ENCODE measurements around the gene KPRP.

DNA sequence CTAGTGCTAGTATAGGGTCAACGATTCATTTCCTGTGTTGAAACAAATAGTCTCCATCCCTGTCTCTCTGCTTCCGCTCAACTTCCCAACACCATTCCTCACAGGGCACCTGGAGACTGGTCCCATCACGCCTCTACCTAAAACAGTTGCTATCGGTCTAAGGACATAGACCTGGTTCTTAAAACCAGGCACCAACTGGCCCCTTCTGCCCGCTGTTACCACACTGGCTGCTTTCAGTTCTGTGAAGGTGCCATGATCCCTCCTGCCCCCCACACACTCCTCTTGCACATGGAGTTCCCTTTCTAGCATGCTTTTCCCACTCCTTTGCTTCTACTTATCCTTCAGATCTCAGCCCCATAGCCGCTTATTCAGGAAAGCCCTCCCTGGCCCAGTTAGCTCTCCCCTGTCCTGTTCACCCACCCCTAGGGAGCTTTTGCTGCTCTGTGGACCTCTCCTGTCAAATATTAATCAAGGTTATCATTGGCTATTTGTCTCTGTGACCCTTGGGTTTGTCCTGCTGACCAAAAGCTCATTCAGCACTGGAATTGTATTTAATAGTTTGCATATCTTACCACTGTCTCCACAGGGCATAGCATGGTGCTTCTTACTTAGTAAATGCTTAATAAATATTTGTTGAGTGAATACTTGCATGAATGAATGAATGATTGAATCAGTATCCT is 11.9 kb upstream of the KPRP start:
- TF ChIP-seq, protein P1, sequence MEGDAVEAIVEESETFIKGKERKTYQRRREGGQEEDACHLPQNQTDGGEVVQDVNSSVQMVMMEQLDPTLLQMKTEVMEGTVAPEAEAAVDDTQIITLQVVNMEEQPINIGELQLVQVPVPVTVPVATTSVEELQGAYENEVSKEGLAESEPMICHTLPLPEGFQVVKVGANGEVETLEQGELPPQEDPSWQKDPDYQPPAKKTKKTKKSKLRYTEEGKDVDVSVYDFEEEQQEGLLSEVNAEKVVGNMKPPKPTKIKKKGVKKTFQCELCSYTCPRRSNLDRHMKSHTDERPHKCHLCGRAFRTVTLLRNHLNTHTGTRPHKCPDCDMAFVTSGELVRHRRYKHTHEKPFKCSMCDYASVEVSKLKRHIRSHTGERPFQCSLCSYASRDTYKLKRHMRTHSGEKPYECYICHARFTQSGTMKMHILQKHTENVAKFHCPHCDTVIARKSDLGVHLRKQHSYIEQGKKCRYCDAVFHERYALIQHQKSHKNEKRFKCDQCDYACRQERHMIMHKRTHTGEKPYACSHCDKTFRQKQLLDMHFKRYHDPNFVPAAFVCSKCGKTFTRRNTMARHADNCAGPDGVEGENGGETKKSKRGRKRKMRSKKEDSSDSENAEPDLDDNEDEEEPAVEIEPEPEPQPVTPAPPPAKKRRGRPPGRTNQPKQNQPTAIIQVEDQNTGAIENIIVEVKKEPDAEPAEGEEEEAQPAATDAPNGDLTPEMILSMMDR (IDR thresholded peaks at IDR 0.05) = no peak
- no peak for TF ChIP-seq POLR2A (IDR thresholded peaks at IDR 0.05)
- TF ChIP-seq POLR2AphosphoS5 (IDR thresholded peaks at IDR 0.05) = no peak

Measured in gastroesophageal sphincter (tissue), 3 donors.